Measurements from ENCODE around the gene F5.

DNA sequence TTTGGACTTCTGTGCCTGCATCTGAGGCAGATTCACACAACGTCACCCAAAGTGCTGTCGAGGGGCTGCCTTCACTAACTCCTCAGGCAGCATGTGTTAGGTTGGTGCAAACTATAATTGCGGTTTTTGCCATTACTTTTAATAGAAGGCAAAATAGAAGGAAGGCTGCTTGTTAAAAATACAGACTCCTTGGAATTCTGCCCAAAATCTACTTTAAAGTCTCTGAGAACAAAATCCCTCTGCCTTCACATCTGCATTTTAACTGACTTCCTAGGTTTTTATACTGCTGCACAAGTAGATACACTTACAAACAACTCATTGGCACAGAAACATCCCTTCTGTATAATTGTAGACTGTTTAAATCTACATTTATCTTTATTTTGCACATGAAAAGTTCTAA is 59.3 kb downstream of the F5 start:
- TF ChIP-seq, protein P1, sequence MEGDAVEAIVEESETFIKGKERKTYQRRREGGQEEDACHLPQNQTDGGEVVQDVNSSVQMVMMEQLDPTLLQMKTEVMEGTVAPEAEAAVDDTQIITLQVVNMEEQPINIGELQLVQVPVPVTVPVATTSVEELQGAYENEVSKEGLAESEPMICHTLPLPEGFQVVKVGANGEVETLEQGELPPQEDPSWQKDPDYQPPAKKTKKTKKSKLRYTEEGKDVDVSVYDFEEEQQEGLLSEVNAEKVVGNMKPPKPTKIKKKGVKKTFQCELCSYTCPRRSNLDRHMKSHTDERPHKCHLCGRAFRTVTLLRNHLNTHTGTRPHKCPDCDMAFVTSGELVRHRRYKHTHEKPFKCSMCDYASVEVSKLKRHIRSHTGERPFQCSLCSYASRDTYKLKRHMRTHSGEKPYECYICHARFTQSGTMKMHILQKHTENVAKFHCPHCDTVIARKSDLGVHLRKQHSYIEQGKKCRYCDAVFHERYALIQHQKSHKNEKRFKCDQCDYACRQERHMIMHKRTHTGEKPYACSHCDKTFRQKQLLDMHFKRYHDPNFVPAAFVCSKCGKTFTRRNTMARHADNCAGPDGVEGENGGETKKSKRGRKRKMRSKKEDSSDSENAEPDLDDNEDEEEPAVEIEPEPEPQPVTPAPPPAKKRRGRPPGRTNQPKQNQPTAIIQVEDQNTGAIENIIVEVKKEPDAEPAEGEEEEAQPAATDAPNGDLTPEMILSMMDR (IDR thresholded peaks at IDR 0.05) = no peak
- TF ChIP-seq POLR2A (IDR thresholded peaks at IDR 0.05) (no peak), POLR2AphosphoS5 (IDR thresholded peaks at IDR 0.05) (no peak)

All from sigmoid colon (tissue), 4 donors.